H9 (cell line): Measurements from ENCODE around the gene ACOX3. TPM values are rescaled to one million over a fixed set of nuclear protein-coding genes. Genes with fewer than 3 reads are reported as not detected.

Source experiments
- DNase-seq: peaks from one replicate; pipeline ENCODE4 v3.0.0-alpha.2; 2017
- H2AFZ ChIP-seq: one replicate; pipeline ENCODE4 v1.6.1; 2013; ENCODE audit warnings: mild to moderate bottlenecking, low read length, control low read depth, moderate library complexity
- H2AK5ac ChIP-seq: 2 replicates; pipeline ENCODE4 v1.6.1; 2013; ENCODE audit warnings: low read length, control low read depth, mixed read lengths; ENCODE audit not compliant: insufficient read length
- H2BK120ac ChIP-seq: one replicate; pipeline ENCODE4 v1.6.1; 2013; ENCODE audit warnings: low read depth, mild to moderate bottlenecking, low read length, control low read depth, inconsistent platforms; ENCODE audit not compliant: poor library complexity, severe bottlenecking
- H2BK12ac ChIP-seq: 2 replicates; pipeline ENCODE4 v1.6.1; 2013; ENCODE audit warnings: low read length, control low read depth, mixed read lengths, low read depth; ENCODE audit not compliant: insufficient read length
- H2BK15ac ChIP-seq: 2 replicates; pipeline ENCODE4 v1.6.1; 2013; ENCODE audit warnings: low read depth, low read length, control low read depth
- H2BK20ac ChIP-seq: one replicate; pipeline ENCODE4 v1.6.1; 2013; ENCODE audit warnings: low read depth, mild to moderate bottlenecking, low read length, control low read depth, inconsistent platforms; ENCODE audit not compliant: poor library complexity, severe bottlenecking
- H2BK5ac ChIP-seq: 2 replicates; pipeline ENCODE4 v1.6.1; 2013; ENCODE audit warnings: low read length, control low read depth, mixed read lengths; ENCODE audit not compliant: insufficient read length
- H3K14ac ChIP-seq: 2 replicates; pipeline ENCODE4 v1.6.1; 2013; ENCODE audit warnings: low read length, control low read depth; ENCODE audit not compliant: insufficient read depth
- H3K18ac ChIP-seq: 2 replicates; pipeline ENCODE4 v1.6.1; 2013; ENCODE audit warnings: low read depth, mild to moderate bottlenecking, mixed read lengths, low read length, control low read depth; ENCODE audit not compliant: insufficient read length
- H3K23ac ChIP-seq: 2 replicates; pipeline ENCODE4 v1.6.1; 2013; ENCODE audit warnings: low read length, control low read depth, mixed read lengths, low read depth; ENCODE audit not compliant: insufficient read length
- H3K23me2 ChIP-seq: 2 replicates; pipeline ENCODE4 v1.6.1; 2013; ENCODE audit warnings: low read depth, mild to moderate bottlenecking, mixed read lengths, low read length, control low read depth; ENCODE audit not compliant: insufficient read length, poor library complexity, severe bottlenecking
- H3K27ac ChIP-seq: 2 replicates; pipeline ENCODE4 v1.5.1; 2013; ENCODE audit warnings: low read length, control low read depth, mixed read lengths, low read depth; ENCODE audit not compliant: insufficient read length
- H3K27me3 ChIP-seq: 2 replicates; pipeline ENCODE4 v1.6.1; 2013; ENCODE audit warnings: low read length, control low read depth, inconsistent platforms; ENCODE audit not compliant: insufficient read depth
- H3K4ac ChIP-seq: 2 replicates; pipeline ENCODE4 v1.6.1; 2013; ENCODE audit warnings: low read depth, mild to moderate bottlenecking, control low read depth, inconsistent platforms, low read length, moderate library complexity
- H3K4me1 ChIP-seq: 2 replicates; pipeline ENCODE4 v1.6.1; 2013; ENCODE audit warnings: low read length, control low read depth, inconsistent platforms; ENCODE audit not compliant: insufficient read depth
- H3K4me2 ChIP-seq: 2 replicates; pipeline ENCODE4 v1.6.1; 2013; ENCODE audit warnings: low read length, control low read depth, mixed read lengths; ENCODE audit not compliant: insufficient read length, insufficient read depth
- H3K56ac ChIP-seq: 2 replicates; pipeline ENCODE4 v1.6.1; 2013; ENCODE audit warnings: low read depth, mild to moderate bottlenecking, mixed read lengths, low read length, control low read depth; ENCODE audit not compliant: insufficient read length
- H3K79me1 ChIP-seq: 2 replicates; pipeline ENCODE4 v1.6.1; 2013; ENCODE audit warnings: low read depth, mild to moderate bottlenecking, moderate library complexity, low read length, control low read depth, inconsistent platforms; ENCODE audit not compliant: insufficient read depth, poor library complexity, severe bottlenecking
- H3K79me2 ChIP-seq: 2 replicates; pipeline ENCODE4 v1.6.1; 2013; ENCODE audit warnings: low read length, control low read depth, inconsistent platforms; ENCODE audit not compliant: insufficient read depth
- H3K9ac ChIP-seq: 2 replicates; pipeline ENCODE4 v1.6.1; 2013; ENCODE audit warnings: low read length, control low read depth, mixed read lengths; ENCODE audit not compliant: insufficient read length; ENCODE audit errors: extremely low read depth
- H3K9me3 ChIP-seq: one replicate; pipeline ENCODE4 v1.6.1; 2013; ENCODE audit warnings: low read depth, low read length, inconsistent platforms; ENCODE audit not compliant: control insufficient read depth
- H3T11ph ChIP-seq: one replicate; pipeline ENCODE4 v1.6.1; 2013; ENCODE audit warnings: mild to moderate bottlenecking, low read length, control low read depth, inconsistent platforms
- H4K20me1 ChIP-seq: one replicate; pipeline ENCODE4 v1.6.1; 2013; ENCODE audit not compliant: control insufficient read depth, insufficient read length, insufficient read depth
- H4K5ac ChIP-seq: 2 replicates; pipeline ENCODE4 v1.6.1; 2013; ENCODE audit warnings: low read depth, mild to moderate bottlenecking, mixed read lengths, low read length, control low read depth; ENCODE audit not compliant: insufficient read length
- H4K8ac ChIP-seq: replicated peaks from 2 replicates; pipeline ENCODE4 v1.6.1; 2013; ENCODE audit warnings: low read length, control low read depth, mixed read lengths, low read depth; ENCODE audit not compliant: insufficient read length
- H4K91ac ChIP-seq: 2 replicates; pipeline ENCODE4 v1.6.1; 2013; ENCODE audit warnings: low read depth, mild to moderate bottlenecking, moderate library complexity, mixed read lengths, low read length, control low read depth; ENCODE audit not compliant: insufficient read length
- H3K27ac Mint-ChIP-seq, 3 experiments: 2 replicates in 2 of 3; 3 replicates in 1 of 3; pipeline ENCODE4 v1.8.0; 2020 to 2021; ENCODE audit warnings: mixed read lengths in 3 of 3, mild to moderate bottlenecking in 1 of 3, moderate library complexity in 1 of 3
- H3K27me3 Mint-ChIP-seq: 2 replicates; pipeline ENCODE4 v1.8.0; 2021; ENCODE audit warnings: low read depth, mild to moderate bottlenecking, moderate library complexity, mixed read lengths
- H3K36me3 Mint-ChIP-seq, 3 experiments: 2 replicates in 2 of 3; 3 replicates in 1 of 3; pipeline ENCODE4 v1.8.0; 2020 to 2021; ENCODE audit warnings: low read depth in 3 of 3, mixed read lengths in 3 of 3; ENCODE audit not compliant: insufficient read depth in 1 of 3
- H3K4me1 Mint-ChIP-seq, 2 experiments: 2 replicates each; pipeline ENCODE4 v1.8.0; 2020; ENCODE audit warnings: mixed read lengths in 2 of 2
- H3K4me3 Mint-ChIP-seq, 2 experiments: 2 replicates in 1 of 2; 3 replicates in 1 of 2; pipeline ENCODE4 v1.8.0; 2020 to 2021; ENCODE audit warnings: mild to moderate bottlenecking in 2 of 2, mixed read lengths in 2 of 2, moderate library complexity in 1 of 2
- H3K9me3 Mint-ChIP-seq, 2 experiments: 2 replicates in 1 of 2; 3 replicates in 1 of 2; pipeline ENCODE4 v1.8.0; 2020; ENCODE audit warnings: mild to moderate bottlenecking in 2 of 2, mixed read lengths in 2 of 2, moderate library complexity in 1 of 2
- WGBS: extraction: QIAGEN DNeasy Blood & Tissue Kit; methylation state at CpG from one replicate; pipeline ENCODE4 v1.1.7; 2013; ENCODE audit warnings: missing lambda C conversion rate, low lambda C conversion rate, mixed read lengths; ENCODE audit not compliant: insufficient read length; ENCODE audit errors: extremely low coverage; 5-methylcytosine and 5-hydroxymethylcytosine counted together
- total RNA-seq: library from RNA; stranded (reverse); gene quantifications from 2 replicates; pipeline ENCODE4 v1.2.1, GENCODE V29; 2021
- TF ChIP-seq, protein P1 (sequence below): fragments of 200-600 bp; sonication (generic); conservative IDR thresholded peaks from 3 replicates; pipeline ENCODE4 v1.8.0; 2021; ENCODE audit warnings: antibody characterized with exemption, mild to moderate bottlenecking

The ACOX3 gene
- total RNA-seq, 1 experiment from 2014 or later: 13.8 TPM

DNA sequence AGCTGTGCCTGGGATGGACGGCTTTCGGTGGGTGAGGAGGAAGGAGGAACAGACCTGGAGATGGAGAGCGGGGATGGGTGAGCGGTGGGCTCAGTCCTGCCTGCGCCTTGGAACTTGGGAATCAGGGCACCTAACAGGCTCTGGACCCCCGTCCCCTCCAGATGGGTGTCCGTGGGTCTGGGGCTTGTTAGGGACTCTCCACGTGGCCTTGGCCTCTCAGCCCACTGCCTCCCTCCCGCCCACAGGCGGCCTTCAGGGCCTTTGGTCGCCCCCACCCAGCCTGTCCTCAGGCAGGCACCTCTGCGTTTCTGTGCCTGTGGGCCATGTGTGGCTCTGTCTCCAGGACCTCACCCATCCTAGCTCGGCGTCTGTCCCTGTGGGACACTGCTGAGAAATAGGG, 29.0 kb upstream of the ACOX3 start:
- H3K36me3 Mint-ChIP-seq: peaks cover 9 to 50% (median 47%) of the 10 kb centered on the region in 3 experiments; a peak in 6 of 7 replicates
- Histone ChIP-seq H3K4me2 (no peak overlapping the region), H3K14ac (no peak overlapping the region), H3K18ac (no peak overlapping the region), H2AFZ (no peak overlapping the region), H4K91ac (no peak overlapping the region), H3K23me2 (no peaks in the 10 kb centered on the region), H3K56ac (no peak overlapping the region), H3K4me1 (no peaks in the 10 kb centered on the region), H3K4ac (no peak overlapping the region), H3K9ac (no peak overlapping the region), H3K79me2 (no peaks in the 10 kb centered on the region), H2BK15ac (no peak overlapping the region), H3T11ph (no peak overlapping the region), H4K8ac (no peak overlapping the region), H3K27me3 (no peaks in the 10 kb centered on the region), H2AK5ac (no peak overlapping the region), H2BK20ac (no peak overlapping the region), H4K5ac (no peak overlapping the region), H4K20me1 (no peaks in the 10 kb centered on the region), H3K79me1 (no peaks in the 10 kb centered on the region), H3K23ac (no peak overlapping the region), H2BK5ac (no peak overlapping the region), H3K9me3 (no peaks in the 10 kb centered on the region), H2BK12ac (no peak overlapping the region), H2BK120ac (no peak overlapping the region), H3K27ac (no peak overlapping the region)
- H3K27me3 Mint-ChIP-seq: no peaks in the 10 kb centered on the region
- no CpG with 5 or more reads among the region's 14 CpGs for WGBS
- H3K4me1 Mint-ChIP-seq: peaks cover 11% of the 10 kb centered on the region in 2 experiments
- peak overlapping the region in 1 of 3 experiments; percentile 43; a peak in 2 of 7 replicates for H3K27ac Mint-ChIP-seq
- TF ChIP-seq, protein P1, sequence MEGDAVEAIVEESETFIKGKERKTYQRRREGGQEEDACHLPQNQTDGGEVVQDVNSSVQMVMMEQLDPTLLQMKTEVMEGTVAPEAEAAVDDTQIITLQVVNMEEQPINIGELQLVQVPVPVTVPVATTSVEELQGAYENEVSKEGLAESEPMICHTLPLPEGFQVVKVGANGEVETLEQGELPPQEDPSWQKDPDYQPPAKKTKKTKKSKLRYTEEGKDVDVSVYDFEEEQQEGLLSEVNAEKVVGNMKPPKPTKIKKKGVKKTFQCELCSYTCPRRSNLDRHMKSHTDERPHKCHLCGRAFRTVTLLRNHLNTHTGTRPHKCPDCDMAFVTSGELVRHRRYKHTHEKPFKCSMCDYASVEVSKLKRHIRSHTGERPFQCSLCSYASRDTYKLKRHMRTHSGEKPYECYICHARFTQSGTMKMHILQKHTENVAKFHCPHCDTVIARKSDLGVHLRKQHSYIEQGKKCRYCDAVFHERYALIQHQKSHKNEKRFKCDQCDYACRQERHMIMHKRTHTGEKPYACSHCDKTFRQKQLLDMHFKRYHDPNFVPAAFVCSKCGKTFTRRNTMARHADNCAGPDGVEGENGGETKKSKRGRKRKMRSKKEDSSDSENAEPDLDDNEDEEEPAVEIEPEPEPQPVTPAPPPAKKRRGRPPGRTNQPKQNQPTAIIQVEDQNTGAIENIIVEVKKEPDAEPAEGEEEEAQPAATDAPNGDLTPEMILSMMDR: no peak
- H3K9me3 Mint-ChIP-seq: no peaks in the 10 kb centered on the region
- H3K4me3 Mint-ChIP-seq: no peak overlapping the region
- no peak for DNase-seq
